ENCODE measurements around the gene NFIC. TPM values are rescaled to one million over a fixed set of nuclear protein-coding genes. Genes with fewer than 3 reads are reported as not detected.

The NFIC gene
- total RNA-seq, 1 donor: 42.7 TPM

DNA sequence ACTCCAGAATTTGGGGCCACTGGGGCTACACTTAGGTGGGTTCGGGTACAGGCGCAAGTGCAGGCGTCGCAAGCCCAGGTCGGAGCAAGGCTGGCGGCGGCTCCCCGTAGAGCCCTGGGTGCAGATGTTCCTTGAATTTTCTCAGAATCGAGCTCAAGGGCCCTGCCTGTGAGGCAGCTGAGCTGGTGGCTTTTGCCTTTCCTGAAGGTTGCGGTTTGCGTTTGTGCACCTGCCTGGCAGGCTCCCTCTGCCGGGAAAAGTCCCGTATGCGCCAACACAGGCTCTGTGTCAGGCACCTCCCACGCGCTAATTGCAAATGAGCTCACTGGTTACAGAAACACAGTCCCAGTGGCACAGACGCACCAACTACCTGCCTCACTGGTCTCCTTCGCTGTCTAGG, 128.2 kb downstream of the NFIC start:
- DNase-seq (ENCODE audit: low read depth): no peak
- TF ChIP-seq, protein P1, sequence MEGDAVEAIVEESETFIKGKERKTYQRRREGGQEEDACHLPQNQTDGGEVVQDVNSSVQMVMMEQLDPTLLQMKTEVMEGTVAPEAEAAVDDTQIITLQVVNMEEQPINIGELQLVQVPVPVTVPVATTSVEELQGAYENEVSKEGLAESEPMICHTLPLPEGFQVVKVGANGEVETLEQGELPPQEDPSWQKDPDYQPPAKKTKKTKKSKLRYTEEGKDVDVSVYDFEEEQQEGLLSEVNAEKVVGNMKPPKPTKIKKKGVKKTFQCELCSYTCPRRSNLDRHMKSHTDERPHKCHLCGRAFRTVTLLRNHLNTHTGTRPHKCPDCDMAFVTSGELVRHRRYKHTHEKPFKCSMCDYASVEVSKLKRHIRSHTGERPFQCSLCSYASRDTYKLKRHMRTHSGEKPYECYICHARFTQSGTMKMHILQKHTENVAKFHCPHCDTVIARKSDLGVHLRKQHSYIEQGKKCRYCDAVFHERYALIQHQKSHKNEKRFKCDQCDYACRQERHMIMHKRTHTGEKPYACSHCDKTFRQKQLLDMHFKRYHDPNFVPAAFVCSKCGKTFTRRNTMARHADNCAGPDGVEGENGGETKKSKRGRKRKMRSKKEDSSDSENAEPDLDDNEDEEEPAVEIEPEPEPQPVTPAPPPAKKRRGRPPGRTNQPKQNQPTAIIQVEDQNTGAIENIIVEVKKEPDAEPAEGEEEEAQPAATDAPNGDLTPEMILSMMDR (IDR thresholded peaks at IDR 0.05; ENCODE audit: insufficient read depth, low read depth, low read length): no peak
- no peak overlapping the region for H3K4me3 ChIP-seq (ENCODE audit: low read depth, low read length)

DNA sequence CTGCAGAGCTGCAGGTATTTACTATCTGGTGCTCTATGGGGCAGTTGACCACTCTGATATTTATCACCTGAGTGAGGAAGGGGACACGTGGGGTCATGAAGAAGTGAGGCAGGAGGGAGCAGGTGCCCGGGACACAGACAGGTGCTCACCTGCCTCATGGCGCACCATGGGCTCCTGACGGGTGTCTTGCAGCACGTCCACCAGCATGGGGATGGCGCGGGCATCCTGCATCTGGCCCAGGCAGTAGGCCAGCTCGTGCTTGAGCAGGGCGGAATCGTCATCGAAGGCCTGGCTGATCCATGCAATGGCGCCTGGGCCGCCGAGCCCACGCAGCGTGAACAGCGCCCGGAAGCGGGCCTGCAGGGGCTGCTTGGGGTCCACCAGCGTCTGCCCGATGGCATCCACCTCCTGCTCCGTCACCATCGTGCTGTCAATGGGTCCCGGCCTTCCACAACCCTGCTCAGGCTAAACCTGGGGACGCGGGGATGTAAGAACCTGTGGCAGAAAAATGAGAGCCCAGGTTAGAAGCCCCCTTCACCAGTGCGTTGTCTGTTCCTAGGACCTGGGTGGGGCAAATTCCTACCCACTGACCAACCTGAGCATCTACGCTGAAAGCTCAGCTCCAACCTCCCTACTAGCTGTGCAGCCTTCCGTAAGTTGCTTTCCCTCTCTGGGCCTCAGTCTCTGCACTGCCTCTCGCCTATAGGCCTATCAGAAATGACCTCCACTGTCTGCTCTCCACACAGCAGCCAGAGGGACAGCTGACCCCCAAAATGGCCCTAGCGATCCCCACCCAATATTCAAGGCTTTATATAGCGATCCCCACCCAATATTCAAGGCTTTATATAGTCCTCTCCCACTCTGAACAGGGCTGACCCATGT, 130.2 kb downstream of the NFIC start:
- DNase-seq (ENCODE audit: low read depth): no peak
- no peak overlapping the region for H3K4me3 ChIP-seq (ENCODE audit: low read depth, low read length)

GRCh38 chr19:3497757-3498520, 131.6 kb downstream of the NFIC start:
- TF ChIP-seq, protein P1 (IDR thresholded peaks at IDR 0.05; ENCODE audit: insufficient read depth, low read depth, low read length): no peak
- no peak for DNase-seq (ENCODE audit: low read depth)
- H3K4me3 ChIP-seq (ENCODE audit: low read depth, low read length): no peak overlapping the region

More for the DNA sequence above, 130.2 kb downstream of the NFIC start:
- TF ChIP-seq, protein P1 (IDR thresholded peaks at IDR 0.05; ENCODE audit: insufficient read depth, low read depth, low read length): no peak

DNA sequence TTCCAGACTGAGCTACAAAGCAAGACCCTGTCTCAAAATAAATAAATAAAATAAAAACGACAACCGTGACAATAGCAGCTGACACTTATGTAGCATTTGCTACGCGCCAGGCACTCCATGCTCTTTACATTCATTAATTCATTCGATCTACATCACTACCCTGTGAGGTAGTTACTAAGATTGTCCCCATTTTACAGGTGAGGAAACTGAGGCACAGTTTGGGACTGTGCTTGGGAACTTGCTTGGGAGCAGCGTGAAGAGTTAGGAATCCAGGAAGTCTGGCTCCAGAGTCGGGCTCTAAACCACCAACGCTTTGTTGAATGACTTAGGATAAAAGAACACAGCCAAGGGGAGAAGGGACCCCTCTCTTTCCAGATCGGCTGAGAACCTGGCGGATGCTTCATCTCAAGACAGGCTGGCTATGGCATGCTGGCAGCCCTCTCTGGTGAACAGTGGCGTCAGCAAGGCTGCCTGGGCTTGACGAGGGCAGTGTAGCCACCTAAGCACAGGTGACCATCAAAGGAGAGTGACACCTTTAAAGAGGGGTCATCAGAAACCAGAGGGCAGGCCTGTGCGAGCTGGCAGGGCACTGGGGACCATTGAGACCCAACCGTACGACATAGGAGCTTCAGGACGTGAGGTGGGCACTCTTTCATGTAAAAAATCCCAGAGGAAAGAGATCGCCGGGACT, 133.5 kb downstream of the NFIC start:
- DNase-seq (ENCODE audit: low read depth): no peak
- TF ChIP-seq, protein P1 (IDR thresholded peaks at IDR 0.05; ENCODE audit: insufficient read depth, low read depth, low read length): no peak
- H3K4me3 ChIP-seq (ENCODE audit: low read depth, low read length): peak overlapping the region; percentile 97

DNA sequence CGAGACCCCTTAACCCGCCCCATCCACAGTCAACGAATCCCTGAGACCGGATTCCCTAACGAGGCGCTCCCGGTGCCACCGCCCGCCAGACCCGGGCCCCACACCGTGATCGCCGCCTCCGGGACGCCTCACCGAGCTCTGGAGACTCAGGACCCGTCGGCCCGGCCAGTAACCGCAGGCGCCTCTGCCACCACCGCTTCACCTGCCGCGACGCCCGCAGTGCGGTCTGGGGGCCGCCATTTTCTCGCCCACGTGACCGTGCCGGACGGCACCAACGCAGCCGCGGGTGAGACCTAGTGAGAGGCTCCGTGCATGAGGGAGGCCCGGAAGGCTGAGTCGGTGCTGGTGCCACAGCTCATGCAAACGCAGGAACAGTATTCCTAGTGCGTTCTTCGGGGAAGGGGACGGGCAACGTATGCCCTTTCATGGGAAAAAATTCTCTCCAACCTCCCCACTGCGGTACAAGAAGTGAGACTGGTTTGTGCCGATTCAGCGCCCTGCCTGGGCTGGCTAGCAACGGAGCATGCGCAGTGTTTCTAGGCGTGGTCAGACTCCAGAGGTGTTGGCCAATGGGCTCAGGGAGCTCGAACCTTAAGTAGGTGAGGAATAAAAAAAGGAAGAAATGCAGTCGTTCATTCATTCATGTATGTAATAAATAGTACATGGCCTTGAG, 134.2 kb downstream of the NFIC start, which contains the start of gene DOHH:
Gene DOHH (minus strand): TSS at position 246 of the 673 bp plus-strand sequence. CDS start 3,860 bp downstream, outside the sequence.
- TF ChIP-seq, protein P1 (IDR thresholded peaks at IDR 0.05; ENCODE audit: insufficient read depth, low read depth, low read length): no peak

DNA sequence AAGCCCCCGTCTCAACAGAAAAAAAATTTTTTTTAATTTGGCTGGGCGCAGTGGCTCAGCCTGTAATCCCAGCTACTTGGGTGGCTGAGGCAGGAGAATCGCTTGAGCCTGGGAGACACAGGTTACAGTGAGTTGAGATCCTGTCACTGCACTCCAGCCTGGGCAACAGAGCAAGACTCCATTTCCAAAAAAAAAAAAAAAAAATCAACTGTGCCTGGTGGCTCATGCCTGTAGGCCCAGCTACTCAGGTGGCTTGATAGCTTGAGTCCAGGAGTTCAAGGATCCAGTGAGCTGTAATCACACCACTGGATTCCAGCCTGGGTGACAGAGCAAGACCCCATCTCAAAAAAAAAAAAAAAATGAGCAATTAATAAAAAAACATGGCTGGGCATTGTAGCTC, 135.4 kb downstream of the NFIC start:
- TF ChIP-seq, protein P1 (IDR thresholded peaks at IDR 0.05; ENCODE audit: insufficient read depth, low read depth, low read length): no peak
- H3K4me3 ChIP-seq (ENCODE audit: low read depth, low read length): no peak overlapping the region
- DNase-seq (ENCODE audit: low read depth): no peak

More for the DNA sequence above, 134.2 kb downstream of the NFIC start, which contains the start of gene DOHH:
- peak within 1 kb of the TSS; percentile 97 for H3K4me3 ChIP-seq (ENCODE audit: low read depth, low read length)
- peak; percentile 96 for DNase-seq (ENCODE audit: low read depth)

All from fibroblast of villous mesenchyme (primary cell).